MCF 10A (cell line): ENCODE data around the gene EDN2. TPM values are rescaled to one million over a fixed set of nuclear protein-coding genes. Genes with fewer than 3 reads are reported as not detected.

Source experiments
- BruUV-seq: library from RNA; stranded (reverse); fragments of 400-500 nt; replicated peaks from 2 replicates; lab custom pipeline; 2021; lab: Mats Ljungman, UMichigan
- CTCF ChIA-PET: fragments of 300-600 bp; sonication (Branson Sonifier 250); formaldehyde crosslinking; extraction: SDS; loops from one replicate; lab custom pipeline; 2021; ENCODE audit warnings: antibody characterized with exemption, inconsistent platforms; lab: Yijun Ruan, JAX
- POLR2A ChIA-PET: fragments of 300-600, 350-650 bp; sonication (Branson Sonifier 250); formaldehyde crosslinking; extraction: SDS; loops from one replicate; lab custom pipeline; 2020; ENCODE audit warnings: antibody characterized with exemption, inconsistent platforms; lab: Yijun Ruan, JAX
- DNase-seq: peaks from one replicate; pipeline ENCODE4 v3.0.0-alpha.2; 2018; ENCODE audit not compliant: unreplicated experiment
- H3K27ac Mint-ChIP-seq: one replicate; pipeline ENCODE4 v1.8.0; 2022; ENCODE audit warnings: mild to moderate bottlenecking, low read depth, mixed read lengths; ENCODE audit not compliant: unreplicated experiment
- H3K27me3 Mint-ChIP-seq: one replicate; pipeline ENCODE4 v1.8.0; 2022; ENCODE audit warnings: mixed read lengths; ENCODE audit not compliant: insufficient read depth, unreplicated experiment
- H3K36me3 Mint-ChIP-seq: one replicate; pipeline ENCODE4 v1.8.0; 2022; ENCODE audit warnings: mild to moderate bottlenecking, moderate library complexity, mixed read lengths; ENCODE audit not compliant: insufficient read depth, unreplicated experiment
- H3K4me1 Mint-ChIP-seq: one replicate; pipeline ENCODE4 v1.8.0; 2022; ENCODE audit warnings: mixed read lengths; ENCODE audit not compliant: insufficient read depth, unreplicated experiment
- H3K4me3 Mint-ChIP-seq: one replicate; pipeline ENCODE4 v1.8.0; 2022; ENCODE audit warnings: mild to moderate bottlenecking, moderate library complexity, mixed read lengths; ENCODE audit not compliant: unreplicated experiment
- H3K9me3 Mint-ChIP-seq: one replicate; pipeline ENCODE4 v1.8.0; 2022; ENCODE audit warnings: mixed read lengths; ENCODE audit not compliant: unreplicated experiment
- CTCF ChIP-seq: fragments of 200-600 bp; IDR thresholded peaks from one replicate; pipeline ENCODE4 v1.8.0; 2022; ENCODE audit warnings: antibody characterized with exemption, mild to moderate bottlenecking; ENCODE audit not compliant: unreplicated experiment
- intact Hi-C: fragments of 100-400 bp; cut with micrococcal nuclease; formaldehyde crosslinking; loops from 2 replicates; pipeline ENCODE4 v1.14.1; 2022
- total RNA-seq: library from RNA; stranded (reverse); gene quantifications from 2 replicates; pipeline ENCODE4 v1.2.3, GENCODE V29; 2022

The EDN2 gene
- total RNA-seq, 1 experiment from 2014 or later = 0.58 TPM

GRCh38 chr1:41430069-41430468 lies 54.4 kb downstream of the EDN2 start:
- POLR2A ChIA-PET = interaction anchor here (1.0 kb wide), 1 partner anchor 52 kb away, joined by 3 read pairs; no protein-coding TSS in a partner anchor

GRCh38 chr1:41429641-41430035 lies 54.8 kb downstream of the EDN2 start:
- no peak overlapping the region for H3K4me3 Mint-ChIP-seq
- H3K36me3 Mint-ChIP-seq = no peaks in the 10 kb centered on the region
- no peaks in the 10 kb centered on the region for H3K27me3 Mint-ChIP-seq
- TF ChIP-seq CTCF = no peak
- DNase-seq = no peak
- no peaks in the 10 kb centered on the region for H3K9me3 Mint-ChIP-seq
- peaks cover 24% of the 10 kb centered on the region for H3K4me1 Mint-ChIP-seq
- no peak overlapping the region for H3K27ac Mint-ChIP-seq
- ChIA-PET POLR2A (no interaction called here), CTCF (no interaction called here)
- BruUV-seq = no TSS peak
- intact Hi-C loops = loop anchor here (5.0 to 10.0 kb wide), 2 partner anchors 147 to 385 kb away; no protein-coding TSS in a partner anchor

More at GRCh38 chr1:41430069-41430468, 54.4 kb downstream of the EDN2 start:
- no TSS peak for BruUV-seq
- DNase-seq = no peak
- Mint-ChIP-seq H3K9me3 (no peaks in the 10 kb centered on the region), H3K27me3 (no peaks in the 10 kb centered on the region), H3K4me3 (no peak overlapping the region), H3K4me1 (peaks cover 28% of the 10 kb centered on the region), H3K36me3 (no peaks in the 10 kb centered on the region), H3K27ac (no peak overlapping the region)
- intact Hi-C loops = loop anchor here (5.0 to 10.0 kb wide), 2 partner anchors 148 to 385 kb away; no protein-coding TSS in a partner anchor
- no peak for TF ChIP-seq CTCF
- CTCF ChIA-PET = no interaction called here

Other genes starting within 250 kb of the EDN2 start
- gene SCMH1, start 242.4 kb downstream of the EDN2 start, total RNA-seq = 51.4 and 55.9 TPM in 2 replicates
- 0.22 and 0.28 TPM in 2 replicates for gene FOXO6, start 123.2 kb downstream of the EDN2 start, total RNA-seq